Fibroblast of mammary gland (primary cell): ENCODE measurements around the gene HRG.

Source experiments
- DNase-seq: peaks from one replicate; pipeline ENCODE4 v3.0.0-alpha.2; 2010; ENCODE audit warnings: low read depth
- H3K4me3 ChIP-seq: 2 replicates; pipeline ENCODE4 v1.5.1; 2011; ENCODE audit warnings: low read depth, mild to moderate bottlenecking, low read length, moderate library complexity; ENCODE audit not compliant: control insufficient read depth
- TF ChIP-seq, protein P1 (sequence below): conservative IDR thresholded peaks from 2 replicates; pipeline ENCODE4 v1.5.1; 2011; ENCODE audit warnings: low read depth, low read length, inconsistent platforms; ENCODE audit not compliant: control insufficient read depth, insufficient read depth

HRG gene

DNA sequence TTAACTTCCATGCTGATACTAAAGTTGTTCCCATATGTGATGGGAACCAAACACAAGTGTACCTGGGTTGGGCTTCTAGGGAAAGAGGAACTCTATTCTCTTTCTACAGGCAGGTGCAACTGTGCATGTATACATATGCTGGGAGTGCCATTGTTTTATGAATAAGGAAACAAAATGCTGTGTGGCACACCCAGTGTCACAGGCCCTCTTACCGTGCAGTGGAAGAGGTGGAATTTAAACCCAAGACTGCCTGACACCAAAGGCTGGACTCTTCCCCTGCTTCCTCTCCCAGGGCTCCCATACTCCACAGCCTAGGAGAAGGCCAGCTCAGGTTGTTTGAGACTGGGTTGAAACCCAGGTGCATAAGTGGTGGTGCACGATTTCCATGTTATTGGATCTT is 27.6 kb upstream of the HRG start:
- no peak overlapping the region for H3K4me3 ChIP-seq
- TF ChIP-seq, protein P1, sequence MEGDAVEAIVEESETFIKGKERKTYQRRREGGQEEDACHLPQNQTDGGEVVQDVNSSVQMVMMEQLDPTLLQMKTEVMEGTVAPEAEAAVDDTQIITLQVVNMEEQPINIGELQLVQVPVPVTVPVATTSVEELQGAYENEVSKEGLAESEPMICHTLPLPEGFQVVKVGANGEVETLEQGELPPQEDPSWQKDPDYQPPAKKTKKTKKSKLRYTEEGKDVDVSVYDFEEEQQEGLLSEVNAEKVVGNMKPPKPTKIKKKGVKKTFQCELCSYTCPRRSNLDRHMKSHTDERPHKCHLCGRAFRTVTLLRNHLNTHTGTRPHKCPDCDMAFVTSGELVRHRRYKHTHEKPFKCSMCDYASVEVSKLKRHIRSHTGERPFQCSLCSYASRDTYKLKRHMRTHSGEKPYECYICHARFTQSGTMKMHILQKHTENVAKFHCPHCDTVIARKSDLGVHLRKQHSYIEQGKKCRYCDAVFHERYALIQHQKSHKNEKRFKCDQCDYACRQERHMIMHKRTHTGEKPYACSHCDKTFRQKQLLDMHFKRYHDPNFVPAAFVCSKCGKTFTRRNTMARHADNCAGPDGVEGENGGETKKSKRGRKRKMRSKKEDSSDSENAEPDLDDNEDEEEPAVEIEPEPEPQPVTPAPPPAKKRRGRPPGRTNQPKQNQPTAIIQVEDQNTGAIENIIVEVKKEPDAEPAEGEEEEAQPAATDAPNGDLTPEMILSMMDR, result no peak
- no peak for DNase-seq

DNA sequence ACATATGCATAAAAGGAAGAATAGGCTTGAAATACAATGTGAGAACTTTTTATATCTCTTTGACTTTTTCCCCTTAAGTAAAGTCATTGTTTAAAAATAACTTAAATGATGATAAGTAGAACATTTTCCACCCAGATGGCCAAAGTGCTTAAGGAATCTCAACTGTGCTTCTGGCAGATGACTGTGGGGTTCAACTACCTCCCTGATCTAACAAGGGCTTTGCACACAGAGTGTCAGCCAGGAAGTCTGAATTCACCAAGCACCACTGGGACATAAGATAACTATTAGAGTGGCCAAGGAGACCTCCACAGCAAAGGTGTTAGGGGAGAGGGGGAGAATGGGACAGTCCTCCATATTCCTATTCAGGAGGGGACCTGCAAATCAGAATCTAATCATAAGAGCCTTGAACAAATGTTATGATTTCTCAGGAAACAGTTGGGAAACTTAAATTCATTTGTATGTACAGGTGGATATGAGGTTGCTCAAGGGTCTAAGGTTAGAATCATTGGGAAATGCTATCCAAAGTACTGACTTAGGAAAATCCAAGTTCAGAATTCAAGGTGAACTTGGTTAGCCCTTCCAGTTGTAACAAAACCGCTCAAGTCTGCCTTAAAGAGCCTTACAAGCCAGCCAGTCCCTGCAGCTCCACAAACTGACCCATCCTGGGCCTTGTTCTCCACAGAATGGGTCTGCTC is 25.9 kb upstream of the HRG start, which contains the start of gene FETUB:
Gene FETUB (plus strand): TSS at position 622 of the 695 bp plus-strand sequence. CDS start 62 bp downstream, at position 684.
- no peak within 1 kb of the TSS for H3K4me3 ChIP-seq
- TF ChIP-seq, protein P1, result no peak
- no peak for DNase-seq

DNA sequence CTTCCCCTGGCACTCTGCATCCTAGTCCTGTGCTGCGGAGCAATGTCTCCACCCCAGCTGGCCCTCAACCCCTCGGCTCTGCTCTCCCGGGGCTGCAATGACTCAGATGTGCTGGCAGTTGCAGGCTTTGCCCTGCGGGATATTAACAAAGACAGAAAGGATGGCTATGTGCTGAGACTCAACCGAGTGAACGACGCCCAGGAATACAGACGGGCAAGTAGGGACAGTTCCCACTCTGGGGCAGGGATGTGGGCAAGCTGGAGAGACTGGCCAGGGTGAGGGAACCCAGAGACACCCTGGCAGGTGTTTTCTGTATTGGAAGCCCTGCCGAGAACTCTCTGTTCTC is 25.4 kb upstream of the HRG start:
- DNase-seq, result peak; percentile 39
- H3K4me3 ChIP-seq, result no peak overlapping the region
- TF ChIP-seq, protein P1, result no peak

DNA sequence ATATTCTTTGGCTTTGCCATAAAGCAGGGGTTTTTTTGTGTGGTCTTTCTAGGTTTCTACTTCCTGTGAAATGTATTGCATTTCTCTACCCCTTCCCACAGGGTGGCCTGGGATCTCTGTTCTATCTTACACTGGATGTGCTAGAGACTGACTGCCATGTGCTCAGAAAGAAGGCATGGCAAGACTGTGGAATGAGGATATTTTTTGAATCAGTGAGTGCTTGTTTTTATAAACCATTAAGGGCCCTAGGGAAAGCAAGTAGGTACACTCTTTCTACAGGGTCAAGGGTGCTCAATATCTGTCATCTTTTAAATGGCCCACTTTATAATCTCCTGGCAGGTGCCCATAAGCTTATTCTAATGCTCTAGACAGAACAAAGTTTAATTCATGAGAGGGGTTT is 24.9 kb upstream of the HRG start:
- no peak for DNase-seq
- H3K4me3 ChIP-seq, result no peak overlapping the region
- TF ChIP-seq, protein P1, result no peak

DNA sequence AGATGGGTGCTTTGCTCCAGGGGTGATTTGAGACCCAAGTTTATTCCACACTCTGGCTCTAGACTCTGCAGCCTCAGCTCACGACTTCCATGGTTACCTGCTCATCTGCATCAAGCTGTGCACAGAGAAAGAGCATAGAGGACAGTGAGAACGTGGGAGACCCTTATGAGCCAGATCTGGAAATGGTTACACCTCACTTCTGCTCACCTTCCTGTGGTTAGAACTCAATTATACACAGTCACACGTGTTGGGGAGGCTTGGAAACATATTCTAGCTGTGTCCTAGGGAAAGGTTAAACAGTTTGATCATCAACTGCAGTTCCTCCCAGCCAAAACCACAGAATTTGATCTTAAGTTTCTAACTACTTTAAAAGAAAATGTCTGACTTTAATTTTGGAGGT is 23.8 kb upstream of the HRG start:
- no peak for DNase-seq
- TF ChIP-seq, protein P1, result no peak
- no peak overlapping the region for H3K4me3 ChIP-seq

DNA sequence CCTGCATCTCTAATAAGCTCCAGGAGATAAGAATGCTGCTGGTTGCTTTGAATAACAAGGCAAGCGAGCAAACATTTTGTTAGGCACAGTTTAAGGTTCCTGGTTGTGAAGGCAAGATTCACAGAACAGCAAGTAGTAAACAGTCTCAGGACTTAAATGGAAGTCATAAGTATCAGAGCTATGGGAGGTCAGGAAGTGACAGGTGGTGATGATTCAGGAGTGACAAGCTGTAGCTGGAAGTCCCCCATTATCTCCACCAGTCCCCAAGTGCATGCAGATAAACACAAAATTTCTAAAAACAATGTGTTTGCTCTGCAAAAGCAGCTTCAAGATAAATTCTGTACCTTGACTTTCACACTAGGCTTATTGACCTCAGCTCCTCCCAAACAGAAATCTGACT is 22.3 kb upstream of the HRG start:
- TF ChIP-seq, protein P1, result no peak
- no peak for DNase-seq
- H3K4me3 ChIP-seq, result no peak overlapping the region

DNA sequence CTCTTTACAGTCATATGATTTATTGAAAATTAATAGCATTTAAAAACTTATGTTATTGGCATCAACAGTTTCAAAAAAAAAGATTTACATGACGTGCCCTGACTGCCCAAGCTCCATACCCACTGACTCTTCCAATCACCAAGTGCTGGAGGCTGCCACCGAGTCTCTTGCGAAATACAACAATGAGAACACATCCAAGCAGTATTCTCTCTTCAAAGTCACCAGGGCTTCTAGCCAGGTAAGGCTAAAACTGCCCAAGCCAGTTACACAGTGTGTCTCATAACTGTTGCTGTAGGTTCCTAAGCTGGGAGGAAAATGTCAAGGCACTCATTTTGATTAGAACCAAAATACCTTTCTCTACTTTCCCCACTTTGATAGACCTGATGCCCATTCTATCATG is 21.1 kb upstream of the HRG start:
- DNase-seq, result no peak
- TF ChIP-seq, protein P1, result no peak
- H3K4me3 ChIP-seq, result no peak overlapping the region
